HG02981 (cell line): Measurements from ENCODE around the gene TRIM42.

Experiments used
- ATAC-seq: cut with Tn5 transposase; IDR thresholded peaks from one replicate; pipeline ENCODE4 v1.9.1; 2021; ENCODE audit warnings: mild to moderate bottlenecking, moderate library complexity; ENCODE audit not compliant: unreplicated experiment

Gene TRIM42

DNA sequence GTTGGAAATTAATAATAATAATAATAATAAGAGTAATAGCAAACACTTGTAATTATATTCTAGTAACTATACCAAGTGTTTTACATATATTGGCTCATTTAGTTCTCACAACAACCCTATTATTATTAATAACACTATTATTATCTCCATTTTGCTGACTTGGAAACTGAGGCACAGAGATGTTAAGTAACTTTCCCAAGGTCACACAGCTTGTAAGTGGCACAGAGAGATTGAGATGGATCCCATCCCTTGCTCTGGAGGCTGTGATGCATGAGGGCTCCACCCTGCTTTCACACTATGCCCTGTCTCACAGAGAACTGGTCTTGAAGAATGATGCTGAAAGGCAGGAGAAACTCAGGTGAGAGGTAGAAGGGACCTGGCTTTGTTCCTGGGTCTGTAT is 31.9 kb downstream of the TRIM42 start:
- ATAC-seq = no peak

DNA sequence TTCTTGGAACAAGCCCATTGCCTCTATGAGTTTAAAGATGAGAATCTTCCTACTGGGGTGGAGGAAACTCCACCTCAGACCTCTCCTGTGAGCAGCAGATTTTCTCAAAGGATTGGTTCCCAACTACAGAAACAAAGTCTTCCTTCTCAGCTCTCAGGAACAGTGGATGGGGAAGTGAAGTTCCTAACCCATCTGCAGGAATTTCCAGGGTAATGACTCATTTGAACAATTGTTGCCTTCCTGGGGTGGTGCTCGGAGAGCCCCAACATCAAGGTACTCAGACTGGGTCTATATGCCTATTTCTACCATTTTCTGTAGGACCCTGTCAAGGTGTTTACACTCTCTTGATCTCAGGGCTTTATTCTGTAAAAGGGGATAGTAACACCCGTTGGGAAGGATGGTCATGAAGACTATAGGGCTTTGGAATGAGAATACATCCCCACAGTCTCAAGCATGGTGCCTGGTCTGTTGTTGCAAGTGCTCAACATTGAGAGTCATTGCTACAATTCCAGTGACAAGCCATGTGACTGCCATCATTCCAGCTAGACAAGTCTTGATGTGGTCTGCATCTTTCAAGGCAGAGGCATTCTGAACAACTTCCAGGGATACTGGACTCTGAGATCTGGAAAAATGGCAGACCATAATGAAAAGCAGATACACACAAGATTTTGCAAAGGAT is 33.0 kb downstream of the TRIM42 start:
- ATAC-seq = no peak

DNA sequence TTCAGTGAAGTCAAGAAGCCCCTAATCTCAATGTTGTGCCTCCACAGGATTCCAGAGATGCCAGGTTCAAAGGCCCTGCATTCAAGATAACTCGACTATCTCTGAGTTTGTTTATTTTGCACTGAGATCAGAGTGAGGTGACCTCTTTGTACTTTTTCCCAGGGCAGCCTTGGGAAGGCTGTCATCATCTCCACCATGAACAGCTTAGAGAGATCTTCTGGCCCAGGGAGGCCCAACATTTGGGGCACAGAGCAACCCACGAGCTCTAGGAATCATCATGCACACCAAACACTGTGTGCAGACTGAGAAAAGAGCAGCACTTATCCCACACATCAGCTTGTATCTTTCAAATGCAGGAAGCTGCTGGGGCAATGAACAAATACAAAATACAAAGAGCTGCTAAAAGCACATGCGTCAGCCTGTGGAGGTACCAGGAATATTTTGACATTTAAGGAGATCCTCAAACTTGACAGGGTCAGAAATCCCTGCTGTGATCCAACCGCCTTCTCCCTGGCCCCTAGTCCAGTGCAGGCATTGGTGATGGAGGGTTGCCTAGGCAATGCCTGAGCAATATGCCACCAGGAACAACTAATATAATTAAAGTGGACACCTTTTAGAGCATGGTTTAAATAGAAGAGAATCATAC is 33.6 kb downstream of the TRIM42 start:
- no peak for ATAC-seq

DNA sequence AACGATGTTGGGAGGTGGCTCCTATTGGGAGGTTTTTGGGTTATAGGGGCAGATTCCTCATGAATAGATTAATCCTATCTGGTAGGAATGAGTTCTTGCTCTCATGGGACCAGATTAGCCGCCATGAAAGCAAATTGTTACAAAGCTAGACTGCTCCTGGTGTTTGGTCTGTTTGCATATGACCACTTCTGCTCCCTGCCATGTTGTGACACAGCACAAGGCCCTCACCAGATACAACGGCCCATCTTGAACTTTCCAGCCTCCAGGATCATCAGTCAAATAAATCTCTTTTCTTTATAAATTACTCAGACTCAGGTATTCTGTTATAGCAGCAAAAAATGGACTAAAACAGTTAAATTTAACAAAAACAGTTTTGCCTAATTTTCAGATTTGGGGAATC is 34.4 kb downstream of the TRIM42 start:
- no peak for ATAC-seq

DNA sequence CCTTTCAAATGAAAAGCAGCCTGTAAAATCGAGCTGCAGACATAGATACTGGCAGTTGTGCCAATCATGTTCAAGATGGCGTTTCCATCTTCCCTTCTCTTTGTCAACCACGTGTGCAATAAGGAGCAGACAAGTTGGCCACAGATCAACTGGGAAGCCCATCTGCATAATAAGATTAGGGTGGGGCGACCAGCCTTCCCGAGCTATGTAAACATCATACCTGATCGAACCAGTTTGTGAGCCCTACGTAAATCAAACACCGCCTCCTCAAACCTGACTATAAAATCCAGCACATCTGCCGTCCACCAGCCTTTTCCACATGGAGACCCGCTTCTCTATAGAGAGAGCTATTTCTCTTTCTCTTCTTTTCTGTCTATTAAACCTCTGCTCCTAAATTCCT is 37.2 kb downstream of the TRIM42 start:
- no peak for ATAC-seq

DNA sequence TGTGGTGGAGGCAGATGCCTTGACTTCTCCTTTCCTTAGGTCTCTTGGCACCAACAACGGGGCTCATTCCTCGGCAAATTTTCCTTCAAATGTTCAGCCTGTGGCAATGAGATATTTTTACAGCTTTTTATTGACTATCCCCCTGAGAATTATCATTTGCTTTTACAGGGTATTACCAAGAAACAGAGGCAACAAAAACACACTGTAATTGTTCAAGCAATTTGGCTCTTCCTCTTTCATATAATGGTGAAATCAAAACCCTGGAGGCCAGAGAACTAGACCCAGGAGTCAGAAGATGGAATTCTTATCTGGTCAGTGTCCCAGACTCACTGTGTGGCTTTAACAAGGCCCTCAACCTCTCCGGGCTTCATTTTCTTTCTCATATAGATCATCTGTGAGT is 40.1 kb downstream of the TRIM42 start:
- ATAC-seq = no peak

DNA sequence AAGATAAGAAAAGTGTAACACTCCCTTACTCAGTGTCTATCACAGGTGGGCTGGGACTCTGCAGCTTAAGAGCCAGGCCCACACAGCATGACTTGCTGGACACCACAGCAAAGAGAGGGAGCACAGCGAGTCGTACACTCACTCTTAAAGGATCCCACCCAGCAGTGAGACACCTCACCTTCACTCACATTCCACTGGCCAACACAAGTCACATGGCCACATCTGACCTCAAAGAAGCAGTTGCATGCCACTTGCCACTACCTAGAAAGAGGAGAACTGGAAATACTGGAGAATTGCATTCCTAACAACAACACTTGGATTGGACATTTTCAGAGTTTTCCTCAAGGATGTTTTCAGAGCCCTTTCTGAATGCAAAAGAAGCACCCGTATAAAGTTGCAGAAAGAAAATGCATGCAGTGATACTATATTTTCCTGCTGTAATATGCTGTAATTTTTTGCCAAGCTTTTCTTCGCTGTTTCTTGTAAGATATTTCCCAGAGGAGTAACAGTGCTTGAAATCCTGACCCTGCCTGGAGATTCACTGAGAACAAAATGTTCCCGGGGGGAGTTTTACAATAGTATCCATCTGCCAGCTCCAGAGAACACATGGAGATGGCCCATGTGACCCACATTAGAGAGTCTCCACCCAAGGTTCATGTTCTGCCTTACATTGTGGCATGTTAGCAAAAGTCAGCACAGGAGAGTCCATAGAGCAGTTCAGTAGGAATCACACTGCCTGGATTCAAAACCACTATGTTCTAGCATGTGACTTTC is 42.2 kb downstream of the TRIM42 start:
- no peak for ATAC-seq

DNA sequence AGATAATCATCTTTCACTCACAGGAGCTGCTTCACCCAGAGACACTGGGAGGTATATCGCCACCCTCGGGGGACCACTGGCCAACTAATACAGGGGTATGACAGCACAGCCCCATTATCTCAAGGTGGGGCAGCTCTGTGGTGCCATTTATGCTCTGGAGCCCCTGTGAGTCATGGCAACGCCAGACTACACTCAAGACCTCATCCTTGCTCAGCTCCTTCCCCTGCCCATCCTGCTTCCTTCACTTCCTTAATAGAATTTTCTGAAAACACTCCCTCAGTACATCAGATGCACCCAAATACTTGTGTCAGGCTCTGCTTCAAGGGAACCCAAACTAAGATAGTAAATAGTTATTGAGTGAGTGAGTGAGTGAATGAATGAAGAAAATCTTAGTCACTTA is 45.7 kb downstream of the TRIM42 start:
- ATAC-seq = no peak

DNA sequence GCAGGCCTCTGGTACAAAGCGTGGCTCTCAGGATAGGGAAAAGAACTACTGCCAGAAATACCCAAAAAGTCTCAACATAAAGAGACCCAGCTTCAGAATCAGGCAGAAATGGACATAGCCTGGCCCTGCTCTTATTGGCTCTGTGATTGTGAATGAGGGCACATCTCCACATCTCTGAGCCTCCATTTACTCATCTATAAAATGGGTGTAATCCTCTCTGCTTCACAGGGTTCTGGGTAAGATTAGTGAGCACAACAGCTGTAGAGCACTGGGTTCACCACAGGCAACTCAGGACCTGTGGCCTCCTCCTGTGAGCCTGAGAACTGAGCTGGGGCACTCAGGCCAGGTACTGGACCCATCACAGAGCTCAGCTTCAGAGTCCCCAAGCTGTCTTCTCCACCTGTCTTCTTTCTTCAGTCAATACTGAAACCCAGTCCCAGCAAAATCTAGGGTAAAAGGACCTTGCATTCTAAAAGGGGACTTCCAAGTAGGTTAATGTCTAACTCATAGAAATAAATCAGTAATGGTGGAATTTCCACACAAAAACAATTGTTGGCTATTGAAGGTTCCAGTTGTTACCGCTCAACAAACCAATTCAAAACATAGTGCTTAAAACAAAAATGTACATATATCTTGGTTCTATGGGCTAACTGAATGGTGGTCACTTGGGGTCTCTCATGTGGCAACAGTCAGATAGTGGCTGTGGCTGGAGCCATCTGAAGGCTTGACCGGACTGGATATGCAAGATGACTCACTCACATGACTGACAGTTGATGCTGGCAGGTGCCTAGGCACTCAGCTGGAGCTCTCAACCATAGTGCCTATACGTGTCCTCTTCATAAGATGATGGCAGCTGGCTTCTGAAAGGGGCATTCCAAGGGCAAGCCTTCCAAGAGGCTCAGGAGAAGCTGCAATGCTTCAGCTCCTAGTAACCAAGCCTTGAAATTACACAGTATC is 47.3 kb downstream of the TRIM42 start:
- peak; percentile 80 for ATAC-seq

DNA sequence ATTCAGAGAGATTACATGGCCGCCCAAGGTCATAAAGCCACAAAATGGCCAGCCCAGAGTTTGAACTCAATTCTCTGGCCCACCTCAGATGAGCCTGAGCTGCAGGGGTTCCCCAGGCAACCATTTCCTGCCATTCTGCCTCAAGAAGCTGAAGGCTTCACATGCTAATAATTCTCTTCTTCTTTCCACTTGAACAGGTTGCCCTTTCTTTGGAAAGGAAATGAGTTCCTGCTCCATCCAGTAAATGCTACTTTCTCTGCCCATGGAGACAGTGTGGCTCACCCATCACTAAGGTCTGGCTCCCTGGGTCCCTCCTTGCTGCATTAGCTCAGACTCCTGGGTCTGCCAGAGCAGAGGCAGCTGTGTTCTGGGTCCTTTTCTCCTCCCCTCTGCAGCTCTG is 48.2 kb downstream of the TRIM42 start:
- ATAC-seq = no peak

DNA sequence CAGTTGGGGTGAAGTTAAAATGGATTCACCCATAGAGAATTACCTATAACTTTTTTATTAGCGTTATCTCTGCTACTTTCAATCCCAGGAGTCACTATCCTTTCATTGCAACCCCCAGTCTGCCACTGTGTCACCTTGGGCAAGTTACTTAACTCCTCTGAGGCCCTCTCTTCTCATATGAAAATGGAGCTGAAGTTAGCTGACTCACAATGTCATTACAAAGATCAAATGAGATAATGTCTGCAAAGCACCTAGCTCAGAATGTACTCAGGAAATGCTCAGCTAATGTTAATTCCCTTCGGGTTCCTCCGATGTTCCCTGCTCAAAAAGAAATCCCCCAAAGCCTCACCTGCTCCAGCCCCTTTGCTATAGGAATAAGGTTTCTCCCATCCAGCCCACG is 50.0 kb downstream of the TRIM42 start:
- no peak for ATAC-seq

DNA sequence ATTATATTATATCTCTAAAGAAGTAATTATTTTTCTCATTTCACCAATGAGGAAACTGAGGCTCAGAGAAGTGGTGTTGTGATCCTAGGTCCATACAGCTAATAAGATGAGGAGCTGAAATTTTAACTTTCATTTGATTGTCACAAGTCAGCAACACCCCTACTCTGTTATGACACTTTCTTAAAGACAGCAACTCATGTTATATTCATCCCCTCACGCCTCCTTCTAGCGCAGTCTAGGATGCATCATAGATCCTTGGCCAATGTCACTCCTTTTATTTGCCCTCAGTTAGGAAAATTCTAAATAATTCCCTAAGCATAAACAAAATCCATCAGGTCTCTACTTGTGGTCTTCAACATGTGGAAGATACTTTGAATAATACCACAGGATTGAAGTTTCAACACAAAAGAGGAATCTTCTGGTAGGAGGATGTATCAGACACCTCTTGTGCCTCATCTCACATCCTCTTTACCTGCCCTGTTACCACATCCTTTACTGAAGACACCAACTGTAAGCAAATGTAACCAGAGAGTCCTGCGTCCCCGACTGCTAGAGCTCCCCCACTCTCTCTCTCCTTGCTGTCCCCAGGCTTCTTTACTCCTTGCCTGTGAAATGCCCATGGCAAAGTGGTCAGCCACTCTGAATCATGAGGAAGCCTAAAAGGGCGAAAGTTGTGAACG is 53.7 kb downstream of the TRIM42 start:
- ATAC-seq = peak; percentile 93

DNA sequence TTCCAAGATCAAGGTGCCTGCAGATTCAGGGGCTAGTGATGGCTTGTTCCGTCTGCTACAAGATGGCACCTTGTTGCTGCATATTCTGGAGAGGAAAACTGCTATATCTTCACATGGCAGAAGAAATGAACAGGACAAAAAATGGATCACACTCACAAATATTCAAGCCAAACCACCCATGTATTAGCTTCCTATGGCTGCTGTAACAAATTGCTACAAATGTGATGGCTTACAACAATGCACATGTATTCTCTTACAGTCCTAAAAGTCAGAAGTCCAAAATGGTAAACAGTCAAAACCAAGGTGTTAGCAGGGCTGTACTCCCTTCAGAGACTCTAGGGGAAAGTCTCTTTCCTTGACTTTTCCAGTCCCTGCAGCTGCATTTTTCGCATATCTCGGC is 55.8 kb downstream of the TRIM42 start:
- ATAC-seq = no peak

DNA sequence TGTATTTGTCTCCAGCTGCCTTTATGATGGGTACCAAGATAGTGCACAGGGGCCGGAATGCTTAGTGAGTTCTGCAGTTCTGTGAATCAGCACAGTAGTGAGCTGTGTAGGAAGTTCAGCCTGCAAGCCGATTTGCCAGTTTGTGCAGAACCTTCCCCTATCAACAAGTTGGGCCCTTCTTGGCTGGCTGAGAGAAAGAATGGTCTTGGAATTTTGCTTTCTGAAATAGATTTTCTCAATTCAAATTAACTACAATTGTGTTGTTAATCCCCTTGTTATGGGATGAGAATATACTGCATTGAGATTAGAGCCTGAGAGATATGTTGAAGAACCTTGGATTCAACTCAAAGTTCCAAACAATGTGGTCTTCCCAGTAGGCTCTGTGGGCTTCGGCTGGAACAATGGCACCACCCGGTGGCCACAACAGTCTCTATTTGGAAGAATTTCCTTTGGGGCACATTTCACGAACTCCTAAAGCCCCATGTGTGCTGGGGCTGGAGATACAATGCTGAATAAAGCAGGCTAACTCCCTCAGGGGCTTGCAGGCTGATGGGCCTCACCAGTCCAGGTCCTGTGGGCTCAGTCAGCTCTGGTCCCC is 59.1 kb downstream of the TRIM42 start:
- ATAC-seq = no peak

DNA sequence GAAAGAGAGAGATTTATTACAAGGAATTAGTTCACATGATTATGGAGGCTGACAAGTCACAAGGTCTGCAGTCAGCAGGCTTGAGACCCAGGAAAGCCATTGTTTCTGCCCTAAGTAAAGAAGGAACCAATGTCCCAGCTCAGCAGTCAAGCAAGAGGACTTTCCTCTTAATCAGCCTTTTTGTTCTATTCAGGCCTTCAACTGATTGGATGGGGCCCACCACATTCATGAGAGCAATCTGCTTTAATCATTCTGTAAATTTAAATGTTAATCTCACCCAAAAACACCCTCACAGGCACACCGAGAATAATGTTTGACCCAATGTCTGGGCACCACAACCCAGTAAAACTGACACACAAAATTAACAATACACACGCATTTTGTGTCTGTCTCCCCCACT is 64.3 kb downstream of the TRIM42 start:
- ATAC-seq = no peak

DNA sequence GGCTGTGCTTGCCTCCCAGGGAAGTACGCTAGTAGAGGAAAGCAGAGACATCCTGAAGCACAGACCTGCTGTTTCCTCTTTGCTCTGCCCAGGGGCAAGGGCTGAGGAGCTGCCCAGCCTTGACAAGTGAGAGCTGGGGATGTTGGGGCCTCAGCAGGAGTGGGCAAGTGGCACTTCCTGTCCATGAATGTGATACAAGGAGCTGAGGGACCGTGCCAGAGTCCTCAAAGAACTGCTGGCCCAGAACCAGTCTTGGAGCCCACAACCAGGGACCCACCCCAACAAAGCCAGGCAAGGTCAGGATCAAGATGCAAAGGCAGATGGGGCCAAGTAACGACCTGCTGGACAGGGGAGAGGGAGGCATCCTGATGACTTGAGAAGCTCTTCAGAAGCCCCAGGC is 70.3 kb downstream of the TRIM42 start:
- ATAC-seq = no peak

DNA sequence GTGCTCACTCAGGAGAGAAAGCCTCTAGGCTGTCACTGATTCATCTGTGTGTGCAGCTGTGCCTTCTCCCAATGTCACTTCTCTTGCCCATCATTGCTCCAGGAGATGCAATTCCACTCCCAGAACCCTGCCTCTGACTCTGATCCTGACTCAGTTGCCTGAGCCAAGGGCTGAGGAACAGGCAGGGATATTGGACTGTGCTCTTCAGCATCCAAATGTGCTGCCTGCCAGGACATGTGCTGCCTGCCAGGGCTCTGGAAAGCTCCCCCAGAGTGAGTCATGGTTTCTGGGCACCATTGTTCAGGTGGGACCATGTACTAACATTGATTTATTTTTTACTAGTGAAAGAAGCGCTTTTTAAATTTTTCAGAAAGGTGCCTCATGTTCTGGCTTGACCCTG is 71.0 kb downstream of the TRIM42 start:
- no peak for ATAC-seq
